HEK293 (cell line): ENCODE data around the gene PPP1R11.

ENCODE experiments used
- CTCF ChIA-PET: fragments of 350-600 bp; formaldehyde crosslinking; extraction: SDS; loops from one replicate; lab custom pipeline; 2021; ENCODE audit warnings: antibody characterized with exemption; lab: Yijun Ruan, JAX
- POLR2A ChIA-PET: fragments of 300-600 bp; formaldehyde crosslinking; extraction: SDS; loops from one replicate; lab custom pipeline; 2020; ENCODE audit warnings: antibody characterized with exemption, inconsistent platforms; lab: Yijun Ruan, JAX
- H3K27ac ChIP-seq: fragments of 200-500 bp; sonication (Bioruptor generic); 2 replicates; pipeline ENCODE4 v1.5.1; 2014; ENCODE audit warnings: low read depth, low read length, control low read depth, inconsistent platforms; ENCODE audit errors: extremely low read depth
- H3K36me3 ChIP-seq, 2 experiments: fragments of 200-500 bp in 1 of 2; sonication (Bioruptor generic) in 1 of 2; 1 replicate in 1 of 2; 2 replicates in 1 of 2; pipeline ENCODE4 v1.5.1; 2014 to 2017; ENCODE audit warnings: inconsistent platforms in 2 of 2, low read length in 2 of 2; ENCODE audit not compliant: control insufficient read depth in 2 of 2, insufficient read depth in 1 of 2
- H3K4me1 ChIP-seq: fragments of 200-500 bp; sonication (Bioruptor generic); 2 replicates; pipeline ENCODE4 v1.5.1; 2014; ENCODE audit warnings: mild to moderate bottlenecking, low read length, inconsistent platforms; ENCODE audit not compliant: control insufficient read depth, insufficient read depth
- H3K4me3 ChIP-seq: 2 replicates; pipeline ENCODE4 v1.5.1; 2011; ENCODE audit warnings: low read depth, mild to moderate bottlenecking, control low read depth, low read length, moderate library complexity
- H3K9me3 ChIP-seq: fragments of 200-500 bp; sonication (Bioruptor generic); 2 replicates; pipeline ENCODE4 v1.5.1; 2014; ENCODE audit warnings: low read depth, low read length, inconsistent platforms; ENCODE audit not compliant: control insufficient read depth, insufficient read depth
- IKZF3 ChIP-seq: fragments of 450-650 bp; IDR thresholded peaks from 2 replicates; pipeline ENCODE4 v1.5.0; 2018; ENCODE audit warnings: missing biosample characterization, mild to moderate bottlenecking, missing genetic modification characterization, moderate library complexity
- PRDM1 ChIP-seq: fragments of 450-650 bp; formaldehyde crosslinking; IDR thresholded peaks from 2 replicates; pipeline ENCODE4; 2016; ENCODE audit warnings: missing biosample characterization, missing genetic modification characterization
- SETDB1 ChIP-seq: IDR thresholded peaks from one replicate; pipeline ENCODE4 v1.6.1; 2017; ENCODE audit warnings: mild to moderate bottlenecking, low read length, moderate library complexity, mixed read lengths; ENCODE audit not compliant: insufficient read length
- YY2 ChIP-seq: fragments of 450-650 bp; formaldehyde crosslinking; IDR thresholded peaks from 2 replicates; pipeline ENCODE4 v1.5.1; 2016; ENCODE audit warnings: missing biosample characterization, missing genetic modification characterization
- ZBTB17 ChIP-seq: fragments of 450-650 bp; formaldehyde crosslinking; IDR thresholded peaks from 2 replicates; pipeline ENCODE4 v1.5.1; 2016; ENCODE audit warnings: missing biosample characterization, missing genetic modification characterization
- ZBTB48 ChIP-seq: fragments of 450-650 bp; formaldehyde crosslinking; IDR thresholded peaks from 2 replicates; pipeline ENCODE4 v1.5.1; 2016; ENCODE audit warnings: missing biosample characterization, missing genetic modification characterization
- ZFP41 ChIP-seq: fragments of 450-650 bp; formaldehyde crosslinking; IDR thresholded peaks from 2 replicates; pipeline ENCODE4 v1.5.1; 2016; ENCODE audit warnings: missing biosample characterization, missing genetic modification characterization, borderline replicate concordance
- ZNF157 ChIP-seq: fragments of 450-650 bp; formaldehyde crosslinking; IDR thresholded peaks from 2 replicates; pipeline ENCODE4 v1.5.1; 2016; ENCODE audit warnings: missing biosample characterization, missing genetic modification characterization
- ZNF335 ChIP-seq: fragments of 450-650 bp; formaldehyde crosslinking; conservative IDR thresholded peaks from 2 replicates; pipeline ENCODE4 v1.5.1; 2016; ENCODE audit warnings: missing biosample characterization, missing genetic modification characterization
- ZNF341 ChIP-seq: fragments of 450-650 bp; formaldehyde crosslinking; IDR thresholded peaks from 2 replicates; pipeline ENCODE4; 2016; ENCODE audit warnings: low read depth, missing biosample characterization, missing genetic modification characterization
- ZNF416 ChIP-seq: fragments of 450-650 bp; formaldehyde crosslinking; IDR thresholded peaks from 2 replicates; pipeline ENCODE4 v1.5.1; 2016; ENCODE audit warnings: missing biosample characterization, missing genetic modification characterization
- ZNF423 ChIP-seq: fragments of 450-650 bp; formaldehyde crosslinking; IDR thresholded peaks from 2 replicates; pipeline ENCODE4 v1.5.1; 2016; ENCODE audit warnings: missing biosample characterization, missing genetic modification characterization
- ZNF426 ChIP-seq: fragments of 450-650 bp; formaldehyde crosslinking; IDR thresholded peaks from 2 replicates; pipeline ENCODE4 v1.5.1; 2017; ENCODE audit warnings: missing biosample characterization, missing genetic modification characterization, mild to moderate bottlenecking, inconsistent platforms, moderate library complexity
- ZNF473 ChIP-seq: fragments of 450-650 bp; formaldehyde crosslinking; IDR thresholded peaks from 2 replicates; pipeline ENCODE4 v1.5.1; 2017; ENCODE audit warnings: missing biosample characterization, missing genetic modification characterization
- ZNF48 ChIP-seq: fragments of 450-650 bp; formaldehyde crosslinking; IDR thresholded peaks from 2 replicates; pipeline ENCODE4 v1.5.1; 2016; ENCODE audit warnings: missing biosample characterization, missing genetic modification characterization
- ZNF600 ChIP-seq: fragments of 450-650 bp; formaldehyde crosslinking; IDR thresholded peaks from 2 replicates; pipeline ENCODE4 v1.5.1; 2016; ENCODE audit warnings: missing biosample characterization, missing genetic modification characterization
- ZNF610 ChIP-seq: fragments of 450-650 bp; formaldehyde crosslinking; IDR thresholded peaks from 2 replicates; pipeline ENCODE4 v1.5.1; 2016; ENCODE audit warnings: missing biosample characterization, missing genetic modification characterization, borderline replicate concordance
- ZNF76 ChIP-seq: fragments of 450-650 bp; formaldehyde crosslinking; IDR thresholded peaks from 2 replicates; pipeline ENCODE4; 2016; ENCODE audit warnings: low read depth, missing biosample characterization, missing genetic modification characterization, borderline replicate concordance
- ZNF777 ChIP-seq: fragments of 450-650 bp; formaldehyde crosslinking; IDR thresholded peaks from 2 replicates; pipeline ENCODE4 v1.5.1; 2017; ENCODE audit warnings: missing biosample characterization, missing genetic modification characterization, borderline replicate concordance
- ZNF785 ChIP-seq: fragments of 450-650 bp; formaldehyde crosslinking; IDR thresholded peaks from 2 replicates; pipeline ENCODE4 v1.5.1; 2016; ENCODE audit warnings: missing biosample characterization, missing genetic modification characterization
- ZSCAN16 ChIP-seq: fragments of 450-650 bp; formaldehyde crosslinking; IDR thresholded peaks from 2 replicates; pipeline ENCODE4 v1.5.1; 2016; ENCODE audit warnings: missing biosample characterization, missing genetic modification characterization
- TF ChIP-seq, protein P1 (sequence below): fragments of 450-650 bp; formaldehyde crosslinking; IDR thresholded peaks from 2 replicates; pipeline ENCODE4 v1.5.1; 2017; ENCODE audit warnings: missing biosample characterization, missing genetic modification characterization
- TF ChIP-seq, protein P2 (sequence below): fragments of 450-650 bp; formaldehyde crosslinking; IDR thresholded peaks from 2 replicates; pipeline ENCODE4 v1.5.1; 2016; ENCODE audit warnings: missing biosample characterization, missing genetic modification characterization

Gene PPP1R11

DNA sequence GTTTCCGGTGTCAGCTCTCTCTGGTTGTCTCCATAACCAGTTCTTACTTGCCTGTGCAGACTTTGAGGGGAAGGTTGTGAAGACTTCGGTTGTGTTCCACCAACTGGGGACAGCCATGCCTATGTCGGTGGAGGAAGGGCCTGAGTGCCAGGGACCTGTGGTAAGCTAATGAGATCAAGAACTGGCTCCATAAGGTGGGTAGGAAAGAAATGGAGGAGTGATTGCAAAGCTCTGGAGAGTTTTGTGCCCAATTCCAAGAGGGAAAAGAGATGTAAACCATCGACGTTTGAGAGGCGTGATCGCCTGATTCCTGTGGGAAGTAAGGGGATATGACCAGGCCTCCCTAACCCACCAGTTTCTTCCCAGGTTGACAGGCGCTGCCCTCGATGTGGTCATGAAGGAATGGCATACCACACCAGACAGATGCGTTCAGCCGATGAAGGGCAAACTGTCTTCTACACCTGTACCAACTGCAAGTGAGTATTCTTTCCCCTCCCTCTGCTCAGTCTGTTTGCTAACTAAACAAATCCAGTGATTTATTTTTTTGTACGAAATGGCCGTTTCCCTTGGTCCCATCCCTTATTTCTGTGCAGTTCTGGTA is 5.0 kb upstream of the PPP1R11 start:
- CTCF ChIA-PET, result interaction anchor here (0.6 to 2.0 kb wide), 8 partner anchors 16 to 106 kb away, joined by 3 to 9 read pairs (median 3); no protein-coding TSS in a partner anchor
- peak; percentile 84 for TF ChIP-seq ZBTB48
- peak; percentile 47; the same call in 1 of the 2 replicates for TF ChIP-seq ZNF341 (tag by site-specific recombination)
- TF ChIP-seq ZNF600 (tag by site-specific recombination), result peak; percentile 32
- no peak for TF ChIP-seq ZSCAN16
- TF ChIP-seq ZNF157 (tag by site-specific recombination), result no peak
- TF ChIP-seq ZBTB17 (tag by site-specific recombination), result peak; percentile 23; the same call in 1 of the 2 replicates
- no peak for TF ChIP-seq ZNF423 (tag by site-specific recombination)
- no peak for TF ChIP-seq ZNF785 (tag by site-specific recombination)
- TF ChIP-seq ZNF335 (tag by site-specific recombination), result peak; percentile 42; the same call in 1 of the 2 replicates
- TF ChIP-seq ZFP41, result no peak
- no peak for TF ChIP-seq IKZF3
- no peak for TF ChIP-seq ZNF473 (tag by site-specific recombination)
- TF ChIP-seq ZNF426, result no peak
- TF ChIP-seq YY2 (tag by site-specific recombination), result 0 out of 2 replicates have a peak, but pooled peaks have one; percentile 39
- TF ChIP-seq ZNF777 (tag by site-specific recombination), result 0 out of 2 replicates have a peak, but pooled peaks have one; percentile 0
- no peak for TF ChIP-seq ZNF610 (tag by site-specific recombination)
- TF ChIP-seq ZNF48 (tag by site-specific recombination), result no peak
- TF ChIP-seq, protein P1, sequence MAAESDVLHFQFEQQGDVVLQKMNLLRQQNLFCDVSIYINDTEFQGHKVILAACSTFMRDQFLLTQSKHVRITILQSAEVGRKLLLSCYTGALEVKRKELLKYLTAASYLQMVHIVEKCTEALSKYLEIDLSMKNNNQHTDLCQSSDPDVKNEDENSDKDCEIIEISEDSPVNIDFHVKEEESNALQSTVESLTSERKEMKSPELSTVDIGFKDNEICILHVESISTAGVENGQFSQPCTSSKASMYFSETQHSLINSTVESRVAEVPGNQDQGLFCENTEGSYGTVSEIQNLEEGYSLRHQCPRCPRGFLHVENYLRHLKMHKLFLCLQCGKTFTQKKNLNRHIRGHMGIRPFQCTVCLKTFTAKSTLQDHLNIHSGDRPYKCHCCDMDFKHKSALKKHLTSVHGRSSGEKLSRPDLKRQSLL (tag by site-specific recombination), result peak; percentile 56; the same call in 1 of the 2 replicates
- peak; percentile 86; the same call in 1 of the 2 replicates for TF ChIP-seq PRDM1
- TF ChIP-seq, all 188 proteins: peak for 9
- POLR2A ChIA-PET, result interaction anchor here (0.8 to 3.4 kb wide), 10 partner anchors 10 to 152 kb away, joined by 4 to 36 read pairs (median 8); no protein-coding TSS in a partner anchor
- Histone ChIP-seq H3K4me1 (peaks cover 7% of the 10 kb centered on the region), H3K4me3 (peak overlapping the region; percentile 75), H3K36me3 (peaks cover 22 to 35% of the 10 kb centered on the region in 2 experiments; a peak in 2 of 3 replicates), H3K27ac (peak overlapping the region; percentile 72), H3K9me3 (no peaks in the 10 kb centered on the region)

DNA sequence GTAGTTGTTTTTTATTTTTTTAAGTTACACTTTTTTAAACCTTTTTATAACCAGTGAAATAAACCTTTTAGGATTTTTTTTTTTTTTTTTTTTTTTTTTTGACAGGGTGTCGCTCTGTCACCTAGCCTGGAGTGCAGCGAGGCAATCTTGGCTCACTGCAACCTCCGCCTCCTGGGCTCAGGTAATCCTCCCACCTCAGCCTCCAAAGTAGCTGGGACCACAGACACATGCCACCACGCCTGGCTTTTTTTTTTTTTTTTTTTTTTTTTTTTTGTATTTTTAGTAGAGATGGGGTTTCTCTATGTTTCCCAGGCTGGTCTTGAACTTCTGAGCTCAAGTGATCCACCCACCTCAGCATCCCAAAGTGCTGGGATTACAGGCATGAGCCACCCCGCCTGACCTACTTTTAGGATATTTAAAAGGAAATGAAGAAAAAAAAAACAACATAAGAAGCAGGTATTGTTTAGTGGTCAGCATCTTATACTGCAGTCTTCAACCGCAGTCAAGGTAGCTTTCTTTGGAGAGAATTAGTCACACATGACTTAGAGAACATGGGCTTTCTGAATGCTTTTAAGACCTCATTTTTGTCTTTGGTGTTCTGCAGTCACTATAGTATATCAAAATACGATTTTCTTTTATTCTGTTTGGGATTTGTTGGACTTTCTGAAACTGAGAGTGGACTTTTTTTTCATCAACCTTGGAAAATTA is 4.4 kb upstream of the PPP1R11 start:
- Histone ChIP-seq H3K9me3 (no peaks in the 10 kb centered on the region), H3K4me1 (peaks cover 7% of the 10 kb centered on the region), H3K36me3 (peaks cover 18 to 29% of the 10 kb centered on the region in 2 experiments; a peak in 2 of 3 replicates), H3K27ac (no peak overlapping the region), H3K4me3 (no peak overlapping the region; the same call in 1 of the 2 replicates)
- TF ChIP-seq, protein P2, sequence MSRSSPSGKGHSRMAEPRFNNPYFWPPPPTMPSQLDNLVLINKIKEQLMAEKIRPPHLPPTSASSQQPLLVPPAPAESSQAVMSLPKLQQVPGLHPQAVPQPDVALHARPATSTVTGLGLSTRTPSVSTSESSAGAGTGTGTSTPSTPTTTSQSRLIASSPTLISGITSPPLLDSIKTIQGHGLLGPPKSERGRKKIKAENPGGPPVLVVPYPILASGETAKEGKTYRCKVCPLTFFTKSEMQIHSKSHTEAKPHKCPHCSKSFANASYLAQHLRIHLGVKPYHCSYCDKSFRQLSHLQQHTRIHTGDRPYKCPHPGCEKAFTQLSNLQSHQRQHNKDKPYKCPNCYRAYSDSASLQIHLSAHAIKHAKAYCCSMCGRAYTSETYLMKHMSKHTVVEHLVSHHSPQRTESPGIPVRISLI (tag by site-specific recombination), result peak; percentile 93
- TF ChIP-seq ZNF473 (tag by site-specific recombination), result no peak
- peak; percentile 15 for TF ChIP-seq SETDB1
- TF ChIP-seq PRDM1, result peak; percentile 41; the same call in 1 of the 2 replicates
- TF ChIP-seq ZNF76 (tag by site-specific recombination), result no peak
- no peak for TF ChIP-seq ZNF416
- CTCF ChIA-PET, result interaction anchor here (0.9 to 2.0 kb wide), 2 partner anchors 40 to 42 kb away, joined by 3 to 7 read pairs; no protein-coding TSS in a partner anchor
- POLR2A ChIA-PET, result interaction anchor here (0.6 to 3.4 kb wide), 3 partner anchors 31 to 668 kb away, joined by 4 to 36 read pairs (median 4); no protein-coding TSS in a partner anchor
